Fibroblast of the aortic adventitia (primary cell): Measurements from ENCODE around the gene RNPEPL1. TPM values are rescaled to one million over a fixed set of nuclear protein-coding genes. Genes with fewer than 3 reads are reported as not detected.

ENCODE experiments used
- DNase-seq: peaks from one replicate; pipeline ENCODE4 v3.0.0-alpha.2; 2010; ENCODE audit warnings: low read depth
- H3K4me3 ChIP-seq: 2 replicates; pipeline ENCODE4 v1.5.1; 2011; ENCODE audit warnings: low read depth, mild to moderate bottlenecking, control low read depth, low read length, moderate library complexity
- CTCF ChIP-seq: IDR thresholded peaks from 2 replicates; pipeline ENCODE4 v1.5.1; 2011; ENCODE audit warnings: mild to moderate bottlenecking, low read length, control low read depth, inconsistent platforms; ENCODE audit not compliant: insufficient read depth
- total RNA-seq: library from RNA; depleted of rRNA; stranded (reverse); fragments of >200 nt; gene quantifications from 2 replicates; pipeline ENCODE4 v1.2.3, GENCODE V29; 2012; ENCODE audit warnings: low replicate concordance

RNPEPL1 gene
- total RNA-seq, 1 donor = 12.7 TPM

- TF ChIP-seq CTCF = no peak
- no peak for DNase-seq
- no peak overlapping the region for H3K4me3 ChIP-seq
Observed at GRCh38 chr2:240574386-240575100, 6.3 kb downstream of the RNPEPL1 start.

- TF ChIP-seq CTCF = no peak
- no peak for DNase-seq
- no peak overlapping the region for H3K4me3 ChIP-seq
Observed at GRCh38 chr2:240575101-240575965, 7.0 kb downstream of the RNPEPL1 start.

- TF ChIP-seq CTCF = no peak
- H3K4me3 ChIP-seq = no peak overlapping the region
- DNase-seq = no peak
Observed at GRCh38 chr2:240576036-240576435, 7.8 kb downstream of the RNPEPL1 start.

- no peak for DNase-seq
- TF ChIP-seq CTCF = no peak
- H3K4me3 ChIP-seq = no peak overlapping the region
Observed at GRCh38 chr2:240576436-240577205, 8.3 kb downstream of the RNPEPL1 start.

GRCh38 chr2:240577281-240578109 is 9.2 kb downstream of the RNPEPL1 start:
- TF ChIP-seq CTCF = no peak
- DNase-seq = no peak

GRCh38 chr2:240578110-240578450 is 9.8 kb downstream of the RNPEPL1 start:
- no peak overlapping the region for H3K4me3 ChIP-seq
- TF ChIP-seq CTCF = no peak
- DNase-seq = no peak

More at GRCh38 chr2:240577281-240578109, 9.2 kb downstream of the RNPEPL1 start:
- H3K4me3 ChIP-seq = no peak overlapping the region
